ENCODE results near the gene PDZD2.

The PDZD2 gene

GRCh38 chr5:31620026-31620425 lies 18.9 kb upstream of the PDZD2 start:
- Histone ChIP-seq H3K79me2 (ENCODE audit: low read length) (no peaks in the 10 kb centered on the region), H3K9me3 (ENCODE audit: insufficient read depth, low read length) (no peaks in the 10 kb centered on the region), H3K27me3 (ENCODE audit: low read depth, low read length) (no peaks in the 10 kb centered on the region), H3K4me1 (ENCODE audit: low read length) (no peaks in the 10 kb centered on the region), H3K9ac (ENCODE audit: low read length) (no peak overlapping the region), H2AFZ (ENCODE audit: low read depth, low read length) (no peak overlapping the region), H3K27ac (ENCODE audit: low read length) (no peak overlapping the region), H4K20me1 (ENCODE audit: insufficient read depth, low read length) (no peaks in the 10 kb centered on the region), H3K4me2 (ENCODE audit: low read length) (no peak overlapping the region), H3K36me3 (replicated peaks; ENCODE audit: low read depth, low read length) (no peaks in the 10 kb centered on the region), H3K4me3 (ENCODE audit: low read length) (no peak overlapping the region)
- TF ChIP-seq EZH2phosphoT487 (IDR thresholded peaks at IDR 0.05; ENCODE audit: low read depth) = no peak
- TF ChIP-seq CTCF (IDR thresholded peaks at IDR 0.05; ENCODE audit: low read depth, low read length) = no peak

- Histone ChIP-seq H3K9ac (ENCODE audit: low read length) (no peak overlapping the region), H3K27me3 (ENCODE audit: low read depth, low read length) (no peaks in the 10 kb centered on the region), H3K4me1 (ENCODE audit: low read length) (no peaks in the 10 kb centered on the region), H3K9me3 (ENCODE audit: insufficient read depth, low read length) (no peaks in the 10 kb centered on the region), H3K79me2 (ENCODE audit: low read length) (no peaks in the 10 kb centered on the region), H2AFZ (ENCODE audit: low read depth, low read length) (no peak overlapping the region), H3K4me3 (ENCODE audit: low read length) (no peak overlapping the region), H4K20me1 (ENCODE audit: insufficient read depth, low read length) (no peaks in the 10 kb centered on the region), H3K27ac (ENCODE audit: low read length) (no peak overlapping the region), H3K4me2 (ENCODE audit: low read length) (no peak overlapping the region), H3K36me3 (replicated peaks; ENCODE audit: low read depth, low read length) (no peaks in the 10 kb centered on the region)
- TF ChIP-seq CTCF (IDR thresholded peaks at IDR 0.05; ENCODE audit: low read depth, low read length) (no peak), EZH2phosphoT487 (IDR thresholded peaks at IDR 0.05; ENCODE audit: low read depth) (no peak)
These were observed 15.7 kb upstream of the PDZD2 start for GRCh38 chr5:31623249-31623648.

GRCh38 chr5:31625394-31625793 lies 13.5 kb upstream of the PDZD2 start:
- no peak overlapping the region for H2AFZ ChIP-seq (ENCODE audit: low read depth, low read length)
- TF ChIP-seq EZH2phosphoT487 (IDR thresholded peaks at IDR 0.05; ENCODE audit: low read depth) = no peak
- no peak for TF ChIP-seq CTCF (IDR thresholded peaks at IDR 0.05; ENCODE audit: low read depth, low read length)
- no peaks in the 10 kb centered on the region for H3K27me3 ChIP-seq (ENCODE audit: low read depth, low read length)

GRCh38 chr5:31626156-31626555 lies 12.8 kb upstream of the PDZD2 start:
- H3K4me1 ChIP-seq (ENCODE audit: low read length) = no peaks in the 10 kb centered on the region
- H3K9ac ChIP-seq (ENCODE audit: low read length) = no peak overlapping the region
- no peak for TF ChIP-seq EZH2phosphoT487 (IDR thresholded peaks at IDR 0.05; ENCODE audit: low read depth)
- TF ChIP-seq CTCF (IDR thresholded peaks at IDR 0.05; ENCODE audit: low read depth, low read length) = no peak
- H2AFZ ChIP-seq (ENCODE audit: low read depth, low read length) = no peak overlapping the region
- H3K4me2 ChIP-seq (ENCODE audit: low read length) = no peak overlapping the region
- no peaks in the 10 kb centered on the region for H3K9me3 ChIP-seq (ENCODE audit: insufficient read depth, low read length)
- H3K27me3 ChIP-seq (ENCODE audit: low read depth, low read length) = no peaks in the 10 kb centered on the region
- H3K4me3 ChIP-seq (ENCODE audit: low read length) = no peak overlapping the region
- no peaks in the 10 kb centered on the region for H3K79me2 ChIP-seq (ENCODE audit: low read length)
- H3K36me3 ChIP-seq (replicated peaks; ENCODE audit: low read depth, low read length) = no peaks in the 10 kb centered on the region
- no peaks in the 10 kb centered on the region for H4K20me1 ChIP-seq (ENCODE audit: insufficient read depth, low read length)
- no peak overlapping the region for H3K27ac ChIP-seq (ENCODE audit: low read length)

More at GRCh38 chr5:31625394-31625793, 13.5 kb upstream of the PDZD2 start:
- Histone ChIP-seq H3K27ac (ENCODE audit: low read length) (no peak overlapping the region), H3K4me2 (ENCODE audit: low read length) (no peak overlapping the region), H3K79me2 (ENCODE audit: low read length) (no peaks in the 10 kb centered on the region), H3K9me3 (ENCODE audit: insufficient read depth, low read length) (no peaks in the 10 kb centered on the region), H3K4me1 (ENCODE audit: low read length) (no peaks in the 10 kb centered on the region), H3K36me3 (replicated peaks; ENCODE audit: low read depth, low read length) (no peaks in the 10 kb centered on the region), H3K9ac (ENCODE audit: low read length) (no peak overlapping the region), H3K4me3 (ENCODE audit: low read length) (no peak overlapping the region), H4K20me1 (ENCODE audit: insufficient read depth, low read length) (no peaks in the 10 kb centered on the region)

All from OCI-LY3 (cell line).